Skeletal muscle satellite cell (primary cell): Measurements from ENCODE around the gene C6orf89.
"Not testable (repeated sequence)": the region's sequence is repeated elsewhere in the genome, so short reads cannot be mapped to it uniquely, and the experiment has no call there.

ENCODE experiments used
- H3K27me3 ChIP-seq: 2 replicates; pipeline ENCODE4 v1.7.0; 2013; ENCODE audit warnings: low read length; ENCODE audit not compliant: control insufficient read depth, insufficient read depth
- H3K36me3 ChIP-seq: 2 replicates; pipeline ENCODE4 v1.7.0; 2013; ENCODE audit warnings: mild to moderate bottlenecking, control low read depth, low read length; ENCODE audit not compliant: insufficient read depth
- H3K4me1 ChIP-seq: 2 replicates; pipeline ENCODE4 v1.7.0; 2013; ENCODE audit warnings: low read length; ENCODE audit not compliant: control insufficient read depth, insufficient read depth
- H3K4me2 ChIP-seq: 2 replicates; pipeline ENCODE4 v1.7.0; 2013; ENCODE audit warnings: mild to moderate bottlenecking, low read length
- H3K4me3 ChIP-seq: 2 replicates; pipeline ENCODE4 v1.7.0; 2013; ENCODE audit warnings: low read length
- H3K9ac ChIP-seq: 2 replicates; pipeline ENCODE4 v1.7.0; 2013; ENCODE audit warnings: mild to moderate bottlenecking, low read depth, low read length, moderate library complexity
- H3K9me3 ChIP-seq: replicated peaks from 2 replicates; pipeline ENCODE4 v1.7.0; 2013; ENCODE audit warnings: mild to moderate bottlenecking, control low read depth, low read length

The C6orf89 gene

DNA sequence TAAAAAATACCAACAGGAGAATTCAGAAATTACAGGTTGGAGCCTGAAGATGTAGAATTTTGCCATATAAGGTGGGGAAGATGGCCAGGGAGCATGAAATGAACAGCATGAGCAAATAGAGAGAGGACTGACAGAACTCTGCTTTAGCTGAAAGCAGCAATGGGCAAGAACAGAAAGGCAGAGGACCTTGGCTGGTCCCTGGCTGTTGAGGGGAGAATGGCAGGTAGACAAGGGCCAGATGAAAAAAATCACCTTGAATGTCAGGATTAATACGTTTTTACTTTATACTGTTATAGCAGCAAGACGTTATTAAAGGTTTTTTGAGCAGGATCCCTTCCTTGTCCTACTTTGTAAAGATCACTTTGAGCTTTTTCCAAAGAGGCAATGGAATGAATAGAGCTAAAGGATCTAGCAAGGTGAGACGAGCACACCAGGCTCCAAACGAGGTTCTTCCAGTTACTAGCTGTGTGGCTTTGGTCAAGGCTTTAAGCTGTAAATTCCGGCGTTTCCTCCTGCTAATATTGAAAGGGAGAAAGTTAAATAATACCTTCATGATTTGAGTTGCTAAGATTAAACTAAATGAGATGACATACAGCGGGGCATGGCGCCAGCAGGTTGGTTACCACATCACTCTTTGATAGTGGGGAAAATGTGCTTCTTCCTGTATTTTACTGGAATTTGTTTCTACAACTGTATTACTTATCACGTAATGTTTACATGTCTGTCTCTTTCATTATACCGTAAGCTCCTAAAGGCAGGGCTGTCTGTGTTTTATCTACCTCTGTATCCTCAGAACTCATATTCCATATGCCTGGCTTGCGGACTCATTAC lies 11.9 kb upstream of the C6orf89 start:
- Histone ChIP-seq H3K9ac (peak overlapping the region; percentile 98), H3K4me2 (peak overlapping the region; percentile 79), H3K27me3 (no peaks in the 10 kb centered on the region), H3K4me3 (peak overlapping the region; percentile 97), H3K4me1 (peaks cover 11% of the 10 kb centered on the region), H3K36me3 (peaks cover 5% of the 10 kb centered on the region), H3K9me3 (no peaks in the 10 kb centered on the region)

DNA sequence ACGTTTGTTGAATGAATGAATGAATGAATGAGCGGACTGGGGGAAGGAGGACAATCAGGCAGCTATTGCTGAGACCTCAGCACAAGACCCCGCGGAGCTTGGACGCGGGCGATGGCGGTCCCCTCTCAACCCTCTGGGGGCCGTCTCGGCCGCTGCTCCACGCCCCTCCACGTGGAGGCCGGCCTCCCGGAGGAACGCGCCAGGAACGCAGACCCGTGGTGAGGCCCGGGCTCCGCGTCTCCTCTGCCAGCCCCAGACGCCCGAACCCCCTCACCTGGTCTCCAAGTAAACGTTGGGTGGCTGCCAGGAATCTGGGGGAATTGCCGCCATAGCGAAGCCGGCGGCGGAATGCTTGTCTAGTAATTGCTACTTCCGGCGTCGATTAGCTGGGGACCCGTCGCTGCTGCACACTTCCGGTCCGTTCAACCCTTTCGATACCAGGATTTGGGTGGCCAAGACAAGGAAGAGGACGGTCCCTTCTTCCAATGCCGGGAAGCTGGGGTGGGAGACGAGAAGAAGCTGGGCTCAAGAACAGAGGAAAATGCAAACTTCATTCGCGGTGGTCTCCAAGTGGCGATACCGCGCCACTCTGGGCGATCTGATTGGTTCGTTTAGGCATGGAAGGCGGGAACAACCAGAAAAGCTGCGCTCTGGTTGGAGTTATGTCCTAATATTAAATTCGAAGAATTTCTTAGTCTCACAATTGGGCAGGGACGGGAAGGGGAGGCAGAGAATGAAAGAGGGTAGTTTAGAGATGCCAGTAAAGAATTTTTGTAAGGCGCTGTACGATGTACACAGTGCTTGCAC lies 11.1 kb upstream of the C6orf89 start, which contains the start of gene PPIL1:
Gene PPIL1 (minus strand): TSS at position 361 of the 807 bp plus-strand sequence. CDS start 31 bp downstream, at position 330.
- Histone ChIP-seq H3K4me3 (peak within 1 kb of the TSS; percentile 97), H3K4me1 (peaks cover 11% of the 10 kb centered on the region), H3K4me2 (peak within 1 kb of the TSS; percentile 79), H3K36me3 (peaks cover 5% of the 10 kb centered on the region), H3K27me3 (no peaks in the 10 kb centered on the region), H3K9ac (peak within 1 kb of the TSS; percentile 98), H3K9me3 (no peaks in the 10 kb centered on the region)

DNA sequence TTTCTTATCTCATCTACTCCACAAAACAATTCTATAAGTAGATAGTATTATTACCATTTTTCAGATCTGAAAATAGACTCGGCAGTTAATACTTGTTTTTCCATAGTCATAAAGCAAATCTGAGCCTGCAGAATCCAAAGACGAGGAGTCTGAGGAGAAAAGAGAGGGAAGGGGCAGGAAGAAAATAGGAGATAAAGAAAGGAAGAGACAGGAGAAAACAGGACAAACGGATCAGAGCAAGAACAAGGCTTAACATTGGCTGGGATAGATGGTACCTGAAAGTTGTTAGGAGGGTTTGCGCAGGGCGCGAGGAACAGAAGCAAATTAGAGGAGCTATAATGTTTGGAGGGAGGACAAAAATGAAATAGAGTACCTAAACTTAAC lies 10.5 kb upstream of the C6orf89 start:
- Histone ChIP-seq H3K4me3 (peak overlapping the region; percentile 97), H3K9ac (peak overlapping the region; percentile 98), H3K36me3 (peaks cover 5% of the 10 kb centered on the region), H3K4me2 (peak overlapping the region; percentile 79), H3K27me3 (no peaks in the 10 kb centered on the region), H3K4me1 (peaks cover 11% of the 10 kb centered on the region), H3K9me3 (no peaks in the 10 kb centered on the region)

DNA sequence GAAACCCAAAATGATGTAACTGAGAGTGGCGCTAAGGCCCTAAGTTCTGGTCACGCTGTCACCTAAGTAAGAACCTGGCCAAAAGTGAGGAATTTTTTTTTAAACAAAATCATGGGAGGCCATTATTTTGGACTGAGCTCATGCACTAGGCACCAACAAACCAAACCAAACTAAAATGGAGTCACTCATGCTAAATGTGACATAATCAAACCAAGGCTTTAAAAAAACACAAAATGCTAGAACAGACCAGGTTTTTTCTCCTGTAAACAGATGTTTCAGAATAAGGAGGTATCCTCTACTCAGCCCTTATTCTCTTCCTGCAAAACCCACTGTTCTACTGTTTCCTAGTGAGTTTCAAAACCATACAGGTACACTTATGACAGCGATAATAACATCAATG lies 1.1 kb upstream of the C6orf89 start:
- Histone ChIP-seq H3K9me3 (no peaks in the 10 kb centered on the region), H3K4me2 (no peak overlapping the region), H3K36me3 (no peaks in the 10 kb centered on the region), H3K4me1 (peaks cover 11% of the 10 kb centered on the region), H3K9ac (no peak overlapping the region), H3K4me3 (no peak overlapping the region), H3K27me3 (no peaks in the 10 kb centered on the region)

DNA sequence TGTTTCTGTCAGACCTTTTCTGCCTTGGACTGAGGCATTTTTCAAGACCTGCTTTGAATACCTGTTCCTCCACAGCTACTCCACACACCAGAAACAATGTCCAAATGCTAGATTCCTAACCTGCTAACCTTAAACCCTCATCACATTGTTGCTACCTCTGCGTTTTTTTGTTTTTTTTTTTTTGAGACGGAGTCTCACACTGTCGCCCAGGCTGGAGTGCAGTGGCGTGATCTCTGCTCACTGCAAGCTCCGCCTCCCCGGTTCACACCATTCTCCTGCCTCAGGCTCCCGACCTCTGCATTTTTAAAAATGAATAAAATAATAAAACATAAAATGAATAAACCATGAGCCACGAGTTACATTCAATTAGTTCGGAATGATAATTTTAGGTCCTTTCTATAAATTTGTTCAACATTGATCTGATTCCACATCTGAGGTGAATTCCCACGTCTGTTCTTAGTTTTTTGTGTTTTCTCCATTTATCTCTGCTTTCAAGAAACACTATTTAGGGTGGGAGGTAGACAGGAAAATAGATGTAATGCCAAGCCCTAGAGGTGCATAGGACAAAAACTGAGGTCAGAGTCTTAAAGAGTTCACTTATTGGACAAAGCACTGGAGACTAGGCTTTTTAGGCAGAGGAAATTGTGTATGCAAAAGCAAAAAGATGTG lies 1.3 kb downstream of the C6orf89 start:
- peaks cover 11% of the 10 kb centered on the region for H3K4me1 ChIP-seq
- peak overlapping the region; percentile 85 for H3K4me2 ChIP-seq
- no peaks in the 10 kb centered on the region for H3K9me3 ChIP-seq
- H3K27me3 ChIP-seq: no peaks in the 10 kb centered on the region
- peak overlapping the region; percentile 93 for H3K9ac ChIP-seq
- H3K4me3 ChIP-seq: peak overlapping the region; percentile 91
- no peaks in the 10 kb centered on the region for H3K36me3 ChIP-seq

DNA sequence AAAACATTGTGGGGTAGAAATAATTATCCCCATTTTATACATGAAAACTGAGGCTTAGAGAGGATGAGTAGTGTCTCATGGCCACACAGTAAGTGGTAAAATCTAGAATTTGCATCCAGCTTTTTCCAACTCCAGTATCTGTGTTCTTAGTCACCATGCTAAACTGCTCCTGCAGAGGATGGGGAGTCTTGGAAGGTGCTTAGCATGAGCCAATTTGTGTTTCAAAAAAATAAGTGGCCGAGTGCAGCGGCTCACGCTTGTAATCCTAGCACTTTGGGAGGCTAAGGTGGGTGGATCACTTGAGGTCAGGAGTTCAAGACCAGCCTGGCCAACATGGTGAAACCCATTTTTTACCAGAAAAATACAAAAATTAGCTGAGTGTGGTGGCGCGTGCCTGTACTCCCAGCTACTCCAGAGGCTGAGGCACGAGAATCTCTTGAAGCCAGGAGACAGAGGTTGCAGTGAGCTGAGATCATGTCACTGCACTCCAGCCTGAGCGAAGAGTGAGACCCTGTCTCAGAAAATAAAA lies 2.4 kb downstream of the C6orf89 start:
- peaks cover 4% of the 10 kb centered on the region for H3K36me3 ChIP-seq
- no peak overlapping the region for H3K4me3 ChIP-seq
- H3K9ac ChIP-seq: no peak overlapping the region
- no peak overlapping the region for H3K4me2 ChIP-seq
- peaks cover 11% of the 10 kb centered on the region for H3K4me1 ChIP-seq
- no peaks in the 10 kb centered on the region for H3K27me3 ChIP-seq
- no peaks in the 10 kb centered on the region for H3K9me3 ChIP-seq

DNA sequence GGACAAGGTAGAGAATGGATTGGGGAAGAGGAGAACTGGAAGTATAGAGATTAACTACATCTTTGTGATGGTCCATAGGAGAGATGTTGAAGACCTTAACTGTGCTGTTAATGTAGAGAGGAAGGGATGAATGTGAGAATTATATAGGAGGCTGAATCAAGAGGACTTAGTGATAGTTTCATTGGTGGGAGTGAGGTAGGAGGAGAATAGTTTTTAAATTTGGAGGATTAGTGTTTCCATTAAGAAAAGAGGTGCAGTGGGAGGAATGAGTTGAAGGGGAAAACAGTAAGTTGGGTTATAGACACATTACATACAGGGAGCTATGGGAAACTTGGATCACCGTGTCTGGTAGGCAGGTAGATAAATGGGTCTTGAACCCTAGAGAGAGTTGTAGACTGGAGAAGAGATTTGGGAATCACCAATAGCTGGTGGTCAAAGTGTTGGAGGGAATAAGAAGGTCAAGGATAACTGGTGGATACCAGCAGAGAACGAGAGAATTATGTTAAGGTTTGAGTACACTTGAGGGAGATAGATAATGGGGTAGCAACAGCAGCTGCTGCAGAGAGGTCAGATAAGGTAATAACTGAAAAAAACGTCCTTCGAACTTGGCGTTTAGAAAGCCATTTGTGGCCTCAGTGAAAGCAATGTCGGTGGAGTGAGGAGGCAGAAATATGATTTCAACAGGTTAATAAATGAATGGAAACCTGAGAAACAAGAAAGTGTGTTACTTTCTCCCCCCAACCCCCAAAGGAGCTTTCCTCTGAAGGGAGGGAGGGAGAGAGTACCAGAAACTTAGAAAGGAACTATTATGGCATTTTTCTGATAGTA lies 3.1 kb downstream of the C6orf89 start:
- H3K36me3 ChIP-seq: peaks cover 4% of the 10 kb centered on the region
- H3K9me3 ChIP-seq: no peaks in the 10 kb centered on the region
- peaks cover 11% of the 10 kb centered on the region for H3K4me1 ChIP-seq
- no peak overlapping the region for H3K9ac ChIP-seq
- no peaks in the 10 kb centered on the region for H3K27me3 ChIP-seq
- no peak overlapping the region for H3K4me3 ChIP-seq
- H3K4me2 ChIP-seq: no peak overlapping the region

DNA sequence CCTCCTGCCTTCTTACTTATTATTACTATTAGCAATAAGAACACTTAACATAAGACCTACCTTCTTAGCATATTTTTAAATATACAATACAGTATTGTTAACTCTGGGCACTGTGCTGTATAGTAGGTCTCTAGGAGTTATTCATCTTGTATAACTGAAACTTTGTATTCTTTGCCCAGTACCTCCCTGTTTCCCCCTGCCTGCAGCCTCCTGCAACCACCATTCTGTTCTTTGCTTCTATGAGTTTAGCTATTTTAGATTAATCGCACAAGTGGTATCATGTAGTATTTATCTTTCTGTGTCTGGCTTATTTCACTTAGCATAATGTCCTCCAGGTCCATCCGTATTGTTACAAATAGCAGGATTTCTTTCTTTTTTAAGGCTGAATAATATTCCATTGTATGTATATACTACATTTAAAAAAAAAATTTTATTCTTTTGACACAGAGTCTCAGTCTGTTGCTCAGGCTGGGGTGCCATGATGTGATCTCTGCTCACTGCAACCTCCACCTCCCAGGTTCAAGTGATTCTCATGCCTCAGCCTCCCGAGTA lies 4.4 kb downstream of the C6orf89 start:
- Histone ChIP-seq H3K36me3 (peaks cover 14% of the 10 kb centered on the region), H3K9ac (no peak overlapping the region), H3K4me2 (no peak overlapping the region), H3K27me3 (no peaks in the 10 kb centered on the region), H3K4me1 (peaks cover 10% of the 10 kb centered on the region), H3K9me3 (no peaks in the 10 kb centered on the region), H3K4me3 (no peak overlapping the region)

DNA sequence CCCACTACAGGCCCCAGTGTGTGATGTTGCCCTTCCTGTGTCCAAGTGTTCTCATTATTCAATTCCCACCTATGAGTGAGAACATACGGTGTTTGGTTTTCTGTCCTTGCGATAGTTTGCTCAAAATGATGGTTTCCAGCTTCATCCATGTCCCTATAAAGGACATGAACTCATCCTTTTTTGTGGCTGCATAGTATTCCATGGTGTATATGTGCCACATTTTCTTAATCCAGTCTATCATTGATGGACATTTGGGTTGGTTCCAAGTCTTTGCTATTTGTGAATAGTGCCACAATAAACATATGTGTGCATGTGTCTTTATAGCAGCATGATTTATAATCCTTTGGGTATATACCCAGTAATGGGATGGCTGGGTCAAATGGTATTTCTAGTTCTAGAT lies 5.4 kb downstream of the C6orf89 start:
- not testable (repeated sequence) for H3K9ac ChIP-seq, H3K9me3 ChIP-seq, H3K4me2 ChIP-seq, H3K4me3 ChIP-seq, H3K27me3 ChIP-seq, H3K4me1 ChIP-seq
- peaks cover 20% of the 10 kb centered on the region for H3K36me3 ChIP-seq

DNA sequence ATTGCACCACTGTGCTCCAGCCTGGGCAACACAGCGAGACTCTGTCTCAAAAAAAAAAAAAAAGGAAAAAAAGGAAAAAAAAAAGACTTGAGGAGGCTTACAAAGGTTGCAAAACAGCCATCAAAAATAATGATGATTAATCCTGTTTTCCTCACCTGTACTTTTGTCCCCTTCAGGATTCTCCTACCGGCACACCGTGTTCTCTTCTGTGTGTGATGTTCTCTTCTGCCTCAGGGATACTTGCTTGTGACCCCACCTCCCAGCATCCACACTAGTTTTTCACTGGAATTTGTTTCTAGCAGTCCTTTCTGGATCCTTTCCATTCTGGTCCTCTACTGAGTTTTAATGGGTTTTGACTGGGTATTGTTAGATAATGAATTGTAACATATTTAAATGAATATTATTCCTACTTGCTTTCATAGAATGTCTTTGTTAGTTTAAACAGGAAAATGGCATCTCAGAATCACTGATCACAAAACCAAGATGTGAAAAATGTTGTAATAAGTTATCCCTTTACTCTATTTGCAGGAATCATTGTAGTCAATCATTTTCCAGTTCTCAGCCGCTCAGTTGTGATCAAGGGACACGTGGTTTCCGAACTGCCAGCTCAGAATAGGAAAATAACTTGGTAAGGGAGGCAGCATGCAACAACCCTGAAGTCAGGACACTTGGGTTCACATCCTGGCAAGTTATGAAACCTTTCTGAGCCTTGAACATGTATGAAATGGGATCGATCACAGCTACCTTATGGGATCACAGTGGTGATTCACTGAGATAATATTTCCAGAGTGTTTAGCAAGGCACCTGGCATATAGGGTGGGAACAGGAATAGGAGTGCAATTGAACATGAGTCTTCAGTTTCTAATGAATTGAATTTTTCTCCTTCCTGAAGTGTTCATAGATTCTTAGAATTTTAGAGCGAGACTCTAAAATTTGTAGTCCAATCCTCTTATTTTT lies 8.5 kb downstream of the C6orf89 start:
- H3K9me3 ChIP-seq: no peaks in the 10 kb centered on the region
- H3K4me1 ChIP-seq: no peaks in the 10 kb centered on the region
- no peak overlapping the region for H3K9ac ChIP-seq
- no peaks in the 10 kb centered on the region for H3K27me3 ChIP-seq
- no peak overlapping the region for H3K4me3 ChIP-seq
- peaks cover 25% of the 10 kb centered on the region for H3K36me3 ChIP-seq
- no peak overlapping the region for H3K4me2 ChIP-seq
